Tongue (tissue), 2 donors: Measurements from ENCODE around the gene RRN3. TPM values are rescaled to one million over a fixed set of nuclear protein-coding genes. Genes with fewer than 3 reads are reported as not detected.
"Not testable (repeated sequence)": the region's sequence is repeated elsewhere in the genome, so short reads cannot be mapped to it uniquely, and the experiment has no call there.

Source experiments
- DNase-seq: peaks from one replicate; pipeline ENCODE4 v3.0.0-alpha.2; 2015
- total RNA-seq: library from RNA; depleted of rRNA; stranded (reverse); fragments of >200 nt; gene quantifications from one replicate; pipeline ENCODE4 v1.2.3, GENCODE V29; 2014

The RRN3 gene
- total RNA-seq = 55.1 TPM

DNA sequence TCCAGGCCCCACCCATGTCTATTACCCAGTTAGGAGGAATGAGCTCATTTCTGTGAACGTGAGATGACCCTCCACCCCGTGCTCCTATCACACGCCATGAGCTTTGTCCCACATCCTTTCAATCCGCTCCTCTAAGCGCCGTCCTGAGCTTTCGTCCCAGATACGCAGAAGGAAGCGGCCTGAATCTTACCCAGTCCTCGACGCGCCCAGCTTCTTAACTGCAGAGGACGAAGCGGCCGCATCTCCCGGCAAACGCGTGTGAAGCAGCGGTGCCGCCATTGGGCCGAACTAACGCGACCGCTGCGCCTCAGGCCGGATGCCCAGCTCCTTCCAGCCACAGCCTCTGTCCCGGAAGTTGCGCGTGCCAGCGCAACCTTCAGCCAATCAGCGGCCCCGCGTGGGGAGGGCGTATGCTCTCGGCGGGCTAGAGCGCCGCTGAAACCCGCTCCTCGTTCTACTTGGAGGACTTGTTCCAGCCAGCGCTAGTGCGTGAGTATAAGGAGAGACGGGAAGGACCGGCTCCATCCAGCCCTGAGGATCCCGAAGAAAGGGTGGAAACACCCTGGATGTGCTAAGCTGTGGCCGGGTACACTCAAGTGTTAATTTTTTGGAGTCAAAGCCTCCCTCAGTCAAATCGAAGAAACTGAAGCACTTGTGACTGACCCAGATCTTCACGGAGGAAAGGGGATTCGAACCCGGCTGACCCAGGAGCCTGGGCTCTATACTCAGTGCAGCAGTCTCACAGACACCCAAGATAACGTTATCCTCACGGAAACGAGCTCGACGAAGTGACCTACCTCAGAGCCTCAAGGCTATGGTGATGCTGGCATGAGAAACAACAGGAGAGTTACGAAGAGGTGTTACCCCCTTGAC is at the start of gene RRN3:
Gene RRN3 (minus strand): TSS at position 318 of the 873 bp plus-strand sequence. CDS start 39 bp downstream, at position 279.
- peak; percentile 96 for DNase-seq

GRCh38 chr16:15143601-15144091 is 49.6 kb upstream of the RRN3 start:
- DNase-seq = peak; percentile 19

- peak; percentile 1 for DNase-seq
These were observed 49.0 kb upstream of the RRN3 start for GRCh38 chr16:15142891-15143600.

GRCh38 chr16:15142107-15142890 is 48.2 kb upstream of the RRN3 start:
- not testable (repeated sequence) for DNase-seq

DNA sequence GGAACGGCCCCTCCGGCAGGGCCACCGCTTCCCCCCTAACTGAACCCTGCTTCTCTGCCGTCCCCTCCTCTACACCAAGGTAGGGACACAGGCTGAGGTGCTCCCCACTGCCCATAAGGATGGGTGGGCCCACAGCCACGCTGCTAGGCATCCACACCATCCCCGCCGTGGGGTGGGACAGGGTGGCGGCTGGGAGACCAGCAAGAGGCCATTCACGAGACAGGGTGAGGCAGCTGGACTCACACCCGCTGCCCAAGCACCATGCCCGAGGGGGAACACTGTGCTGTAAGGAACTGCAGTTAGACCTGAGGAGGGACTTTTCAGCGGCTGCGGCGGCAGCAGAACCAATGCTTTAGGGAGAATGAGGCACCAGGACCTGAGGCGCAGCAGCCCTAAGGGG is 47.5 kb upstream of the RRN3 start:
- no peak for DNase-seq

GRCh38 chr16:15140444-15141365 is 46.6 kb upstream of the RRN3 start:
- DNase-seq = peak; percentile 9

DNA sequence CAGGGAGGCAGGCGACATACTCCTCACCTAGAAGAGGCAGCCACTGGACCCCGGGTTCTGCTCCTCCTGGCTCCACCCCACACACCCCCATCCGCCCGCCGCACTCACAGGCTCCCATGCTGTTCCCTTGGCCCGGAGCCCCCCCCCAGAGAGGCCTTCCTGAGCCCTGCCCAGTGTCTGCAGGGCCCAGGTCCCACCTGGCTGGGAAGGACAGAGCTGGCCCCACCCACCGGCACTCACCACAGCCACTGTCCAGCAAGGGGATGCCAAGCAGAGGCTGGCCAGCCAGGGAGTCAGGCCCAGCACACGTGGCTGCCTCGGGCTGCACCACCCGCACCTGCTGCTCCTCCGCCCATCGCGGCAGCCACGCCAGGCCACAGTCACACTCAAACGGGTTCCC is 43.4 kb upstream of the RRN3 start:
- not testable (repeated sequence) for DNase-seq

DNA sequence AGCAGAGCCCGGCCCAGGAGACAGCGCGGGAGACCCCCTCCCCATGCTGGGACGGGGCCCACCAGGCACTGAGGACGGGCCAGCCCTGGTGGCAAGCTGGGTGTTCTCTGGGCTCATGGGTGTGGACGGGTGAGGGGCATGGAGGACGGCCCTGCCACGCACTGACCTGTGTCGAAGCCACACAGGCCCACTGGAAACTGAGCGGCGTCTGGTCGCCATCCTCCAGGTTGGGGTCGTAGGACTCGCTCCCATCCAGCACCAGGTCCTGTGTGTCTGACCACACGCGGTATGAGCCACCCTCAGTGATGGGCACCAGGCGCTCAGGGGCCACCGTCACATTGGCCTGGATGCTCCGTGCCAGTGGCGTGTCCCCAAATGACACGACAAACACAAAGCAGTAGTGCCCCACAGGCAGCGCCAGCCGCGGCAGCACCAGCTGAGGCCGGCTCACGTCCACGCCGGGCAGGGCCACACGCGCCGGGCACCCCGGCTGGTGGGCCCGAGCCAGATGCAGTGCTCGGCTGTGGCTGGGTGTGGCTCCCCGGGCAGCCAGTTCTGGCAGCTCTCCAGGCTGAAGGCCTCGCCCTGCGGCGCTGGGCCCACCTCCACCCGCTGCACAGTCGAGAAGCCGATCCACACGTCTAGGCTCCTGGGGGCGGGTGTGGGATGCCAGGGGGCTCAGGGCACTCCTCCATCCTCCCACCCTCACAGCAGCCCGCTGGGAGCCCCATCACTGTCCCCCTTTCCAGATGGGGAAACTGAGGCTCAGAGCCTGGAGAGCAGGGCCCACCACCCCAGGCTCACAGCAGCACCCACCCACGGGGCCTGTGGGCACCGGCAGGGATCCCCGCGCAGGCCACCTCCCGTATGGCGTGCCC is 41.6 kb upstream of the RRN3 start:
- DNase-seq = peak; percentile 1

GRCh38 chr16:15134752-15135482 is 40.8 kb upstream of the RRN3 start:
- DNase-seq = not testable (repeated sequence)

- not testable (repeated sequence) for DNase-seq
These were observed 39.5 kb upstream of the RRN3 start for GRCh38 chr16:15133554-15133953.

DNA sequence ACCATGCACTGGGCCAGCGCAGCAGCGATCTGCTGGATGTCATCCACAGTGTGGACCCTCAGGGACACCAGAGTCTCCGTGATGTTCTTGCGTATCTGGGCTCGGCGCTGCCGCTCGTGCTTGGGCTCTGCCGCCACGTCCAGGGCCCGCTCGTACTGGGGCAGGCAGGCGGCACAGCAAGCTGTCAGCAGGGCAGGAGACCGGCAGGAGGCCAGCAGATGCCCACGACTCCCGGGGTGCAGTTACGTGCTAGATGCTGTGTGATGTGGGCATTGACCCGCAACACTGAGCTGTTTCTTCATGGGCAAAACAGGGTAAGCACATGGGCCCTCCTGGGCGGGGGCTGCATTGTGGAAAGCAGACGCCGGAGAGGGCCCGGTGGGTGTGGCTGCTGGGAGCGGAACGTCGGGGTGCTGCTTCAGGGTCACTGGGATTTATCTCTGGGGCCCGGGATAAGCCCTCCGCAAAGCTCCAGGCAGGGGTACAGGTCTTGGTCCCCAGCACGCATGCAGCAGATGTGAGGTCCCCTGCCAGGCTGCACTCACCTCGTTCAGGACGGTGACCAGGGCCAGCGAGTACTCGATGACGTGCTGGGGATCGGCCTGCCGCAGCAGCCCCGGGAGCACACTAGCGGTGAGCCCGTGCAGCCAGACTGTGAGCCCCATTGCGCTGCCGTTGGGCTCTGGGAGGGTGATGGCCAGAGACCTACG is 38.8 kb upstream of the RRN3 start:
- DNase-seq = not testable (repeated sequence)

GRCh38 chr16:15130943-15131700 is 37.0 kb upstream of the RRN3 start:
- DNase-seq = not testable (repeated sequence)

DNA sequence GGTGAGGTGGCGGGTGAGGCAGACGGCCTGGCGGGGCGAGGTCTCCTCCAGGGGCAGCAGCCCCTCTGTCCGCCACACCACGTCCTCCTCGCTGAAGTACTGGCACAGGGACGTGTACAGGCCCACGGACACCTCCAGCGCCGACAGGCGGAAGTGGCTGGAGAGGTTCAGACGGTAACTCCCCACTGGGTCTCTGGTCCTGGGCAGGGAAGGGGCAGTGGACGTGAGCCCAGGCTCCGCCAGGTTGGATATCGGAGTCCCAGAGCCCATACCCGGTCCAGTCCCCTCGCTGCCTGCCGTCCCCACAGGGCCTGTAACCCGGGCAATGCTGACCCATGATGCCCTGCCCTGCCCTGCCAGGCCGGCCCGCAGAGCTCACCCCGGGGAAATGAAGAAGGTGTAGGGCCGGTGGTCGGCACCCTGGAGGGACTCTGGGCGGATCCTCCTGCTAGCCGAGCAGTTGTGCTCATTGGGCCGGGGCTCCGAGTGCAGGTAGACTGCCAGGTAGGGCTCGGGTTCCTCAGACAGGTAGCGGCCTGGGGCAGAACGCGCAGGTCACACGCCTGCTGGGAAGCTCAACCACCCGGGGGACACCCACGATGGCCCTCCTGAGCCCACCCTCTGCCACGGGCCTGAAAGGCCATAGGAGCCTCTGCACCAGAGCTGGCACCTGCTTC is 36.3 kb upstream of the RRN3 start:
- DNase-seq = not testable (repeated sequence)

DNA sequence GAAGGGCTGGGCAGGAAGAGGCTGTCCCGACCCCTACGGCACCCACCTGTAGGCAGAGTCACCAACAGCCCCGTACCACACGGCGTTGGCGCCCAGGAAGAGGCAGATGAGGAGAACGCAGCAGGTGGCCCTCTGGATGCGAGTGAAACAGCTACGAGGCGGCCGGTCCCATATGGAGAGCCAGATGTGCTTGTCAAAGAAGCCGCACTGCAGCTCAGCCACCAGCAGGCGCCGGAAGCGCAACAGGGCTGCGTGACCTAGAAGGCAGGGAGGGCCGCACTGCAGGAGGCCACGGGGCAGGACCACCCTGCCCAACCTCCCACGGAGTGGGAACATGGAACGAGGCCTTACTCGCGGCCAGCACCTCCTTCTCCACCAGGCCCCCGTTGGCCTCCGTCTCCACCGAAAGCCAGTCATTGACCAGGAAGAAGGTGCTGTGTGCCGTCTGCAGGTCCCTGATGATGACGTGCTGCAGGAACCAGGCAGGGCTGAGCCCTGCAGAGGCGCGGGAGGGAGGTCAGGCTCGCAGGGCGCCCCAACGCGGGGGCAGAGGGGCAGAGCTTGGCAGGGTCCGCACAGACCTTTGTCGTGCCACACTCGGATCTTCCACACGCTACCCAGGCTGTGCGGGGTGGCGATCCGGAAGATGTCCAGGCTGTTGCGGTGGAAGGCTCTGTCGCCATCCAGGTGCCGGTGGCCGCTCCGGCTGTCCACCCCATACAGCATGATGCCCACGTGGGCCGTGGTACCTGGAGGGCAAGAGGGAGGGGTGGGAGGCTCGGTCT is 33.8 kb upstream of the RRN3 start:
- DNase-seq = not testable (repeated sequence)

DNA sequence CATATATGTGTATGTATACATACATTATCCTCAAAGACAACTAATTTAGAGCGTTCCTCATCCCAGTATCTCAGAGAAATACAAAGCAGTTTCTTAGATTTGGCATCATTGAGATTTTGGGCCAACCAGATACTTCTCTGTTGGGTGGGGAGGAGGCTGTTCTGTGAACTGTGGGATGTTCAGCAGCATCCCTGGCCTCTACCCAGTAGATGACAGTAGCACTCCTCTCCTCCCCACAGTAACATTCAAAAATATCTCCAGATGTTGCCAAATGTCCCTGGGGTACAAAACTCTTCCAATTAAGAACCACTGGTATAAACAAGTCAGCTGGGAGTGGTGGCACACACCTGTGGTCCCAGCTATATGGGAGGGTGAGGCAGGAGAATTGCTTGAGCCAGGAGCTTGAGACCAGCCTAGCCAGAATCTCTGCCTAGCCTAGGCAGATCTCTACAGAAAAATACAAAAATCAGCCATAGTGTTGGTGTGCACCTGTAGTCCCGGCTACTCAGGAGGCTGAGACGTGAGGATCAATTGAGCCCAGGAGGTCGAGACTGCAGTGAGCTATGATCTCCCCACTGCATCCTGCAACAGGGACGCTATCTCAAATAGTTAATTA is 6.4 kb upstream of the RRN3 start:
- not testable (repeated sequence) for DNase-seq

DNA sequence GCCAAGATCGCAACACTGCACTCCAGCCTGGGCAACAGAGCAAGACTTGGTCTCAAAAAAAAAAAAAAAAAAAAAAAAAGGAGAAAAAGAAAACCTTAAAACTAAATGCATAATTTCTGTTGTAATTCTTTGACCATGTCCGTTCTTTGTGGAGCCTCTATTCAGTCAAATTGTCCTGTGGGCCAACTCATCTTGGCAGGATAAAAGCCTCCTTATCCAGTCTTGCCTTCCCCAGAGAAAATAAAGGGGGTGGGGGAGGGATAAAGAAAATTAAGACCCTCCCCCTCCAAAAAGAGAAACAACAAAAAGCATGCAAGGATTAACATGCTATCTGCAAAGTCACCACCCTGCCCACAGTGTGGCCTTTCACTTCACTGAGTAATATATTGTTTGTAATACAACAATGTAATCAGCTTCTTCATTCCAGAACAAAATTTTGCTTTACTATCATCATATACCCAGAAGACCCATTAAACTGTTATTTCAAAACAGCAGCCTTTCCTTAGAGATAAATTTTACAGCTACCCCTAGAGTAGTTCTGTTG is 5.4 kb upstream of the RRN3 start:
- DNase-seq = not testable (repeated sequence)
